NCI-H146 treated with DMSO at 0.1 percent for 48 hours (cell line): ENCODE measurements around the gene PTPRQ.
"Not testable (repeated sequence)": the region's sequence is repeated elsewhere in the genome, so short reads cannot be mapped to it uniquely, and the experiment has no call there.

Experiments
- DNase-seq: peaks from one replicate; lab custom pipeline; 2025; ENCODE audit not compliant: unreplicated experiment; lab: John Stamatoyannopoulos, UW

Gene PTPRQ

DNA sequence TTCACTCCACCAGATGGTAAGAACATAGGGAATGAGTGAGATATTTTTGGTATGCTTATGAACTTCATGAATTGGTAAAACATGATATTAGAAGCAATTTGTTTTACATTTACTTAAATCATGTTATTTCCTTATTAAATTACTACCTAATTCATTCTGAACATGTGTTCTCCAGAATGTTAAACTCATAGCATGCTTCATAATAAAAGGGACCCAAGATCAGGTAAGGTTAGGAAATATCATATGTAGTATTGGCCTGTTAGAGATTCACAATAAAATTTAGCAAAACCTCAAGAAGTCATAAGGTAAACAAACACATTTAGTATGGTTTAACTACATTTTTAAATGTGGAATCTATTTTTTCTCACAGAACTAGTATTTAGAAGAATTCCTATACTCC is 28.2 kb downstream of the PTPRQ start:
- DNase-seq: no peak

DNA sequence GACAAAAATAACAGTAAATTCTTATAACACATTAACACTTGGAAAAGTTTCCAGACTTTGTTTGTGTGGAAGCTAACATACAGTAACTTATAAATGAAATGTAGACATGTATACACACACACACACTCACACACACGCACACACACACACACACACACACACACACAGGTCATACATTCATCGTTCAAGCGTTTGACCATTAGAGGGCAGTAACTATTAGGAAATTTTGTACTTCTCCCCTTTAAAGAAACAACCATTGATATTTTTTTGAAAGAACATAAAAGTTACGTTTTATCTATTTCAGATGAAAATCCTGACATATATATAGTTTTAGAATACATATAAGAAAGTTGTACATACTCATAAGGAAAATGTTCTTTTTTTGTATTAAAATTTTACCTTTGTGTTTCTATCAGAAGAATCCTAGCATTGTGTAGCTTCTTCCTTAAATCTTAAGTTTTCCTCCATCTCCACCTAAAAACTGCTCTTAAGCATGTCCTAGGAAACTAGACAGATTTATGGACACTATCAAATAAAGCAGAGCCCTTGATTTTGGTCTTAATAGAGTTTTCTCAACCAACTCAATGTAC is 29.0 kb downstream of the PTPRQ start:
- DNase-seq: peak; percentile 58

DNA sequence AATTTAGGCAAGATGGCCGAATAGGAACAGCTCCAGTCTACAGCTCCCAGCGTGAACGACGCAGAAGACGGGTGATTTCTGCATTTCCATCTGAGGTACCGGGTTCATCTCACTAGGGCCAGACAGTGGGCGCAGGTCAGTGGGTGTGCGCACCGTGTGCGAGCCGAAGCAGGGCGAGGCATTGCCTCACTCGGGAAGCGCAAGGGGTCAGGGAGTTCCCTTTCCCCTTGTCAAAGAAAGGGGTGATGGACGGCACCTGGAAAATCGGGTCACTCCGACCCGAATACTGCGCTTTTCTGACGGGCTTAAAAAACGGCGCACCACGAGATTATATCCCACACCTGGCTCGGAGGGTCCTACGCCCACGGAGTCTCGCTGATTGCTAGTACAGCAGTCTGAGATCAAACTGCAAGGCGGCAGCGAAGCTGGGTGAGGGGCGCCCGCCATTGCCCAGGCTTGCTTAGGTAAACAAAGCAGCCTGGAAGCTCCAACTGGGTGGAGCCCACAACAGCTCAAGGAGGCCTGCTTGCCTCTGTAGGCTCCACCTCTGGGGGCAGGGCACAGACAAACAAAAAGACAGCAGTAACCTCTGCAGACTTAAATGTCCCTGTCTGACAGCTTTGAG is 33.6 kb downstream of the PTPRQ start:
- DNase-seq: not testable (repeated sequence)

DNA sequence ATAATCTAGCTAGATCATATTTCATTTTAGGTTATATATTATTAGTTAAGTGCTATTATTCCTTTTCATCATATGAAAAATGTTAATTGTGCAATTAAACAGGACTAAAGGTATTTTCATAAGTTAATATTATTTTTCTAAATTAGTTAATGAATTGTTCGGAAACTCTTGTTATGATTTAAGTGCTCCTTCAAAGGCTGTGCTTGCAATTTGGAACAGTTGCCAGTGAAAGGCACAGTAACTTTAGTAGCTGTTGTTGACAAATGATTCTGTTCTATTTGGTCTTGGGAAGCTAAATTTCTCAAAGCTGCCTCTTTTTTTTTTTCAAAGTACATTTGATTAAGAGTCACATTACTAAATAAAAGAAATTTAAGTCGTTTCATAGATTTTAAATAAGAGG is 40.7 kb downstream of the PTPRQ start:
- DNase-seq: no peak

DNA sequence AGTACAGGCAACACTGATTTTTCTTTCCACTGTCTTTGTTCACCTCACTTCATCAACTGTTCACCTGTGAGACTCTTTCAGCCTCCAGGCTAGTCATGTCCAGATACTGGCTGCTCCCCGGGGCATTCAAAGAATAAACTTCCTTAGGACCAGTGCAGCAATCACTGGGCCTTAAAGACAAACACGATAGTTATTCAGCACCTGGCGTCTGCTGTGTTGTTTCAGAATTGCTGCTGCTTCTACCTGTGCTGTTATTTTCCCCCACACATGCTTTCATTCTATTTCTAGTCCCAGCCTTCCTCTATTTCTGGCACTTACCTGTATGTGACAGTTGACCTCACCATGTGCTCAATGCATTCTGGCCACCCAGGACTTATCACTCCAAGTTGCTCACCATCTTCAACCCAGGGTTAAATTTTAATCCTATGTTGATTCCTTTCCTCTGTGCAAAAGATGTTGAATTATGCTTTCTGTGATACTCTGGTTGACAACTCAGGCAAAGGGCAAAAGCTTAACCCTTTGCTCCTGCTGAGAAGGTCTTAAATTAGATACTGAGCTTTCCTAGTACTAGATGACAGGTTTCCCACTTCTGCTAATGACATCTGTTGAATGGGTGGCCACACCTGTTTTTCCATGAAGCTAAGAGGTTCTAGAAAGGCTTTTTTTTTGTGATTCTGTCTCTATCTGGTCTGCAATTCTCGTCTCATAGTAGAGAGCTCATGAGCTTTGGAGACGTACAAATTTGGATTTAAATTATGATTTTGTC is 41.4 kb downstream of the PTPRQ start:
- peak; percentile 73 for DNase-seq

DNA sequence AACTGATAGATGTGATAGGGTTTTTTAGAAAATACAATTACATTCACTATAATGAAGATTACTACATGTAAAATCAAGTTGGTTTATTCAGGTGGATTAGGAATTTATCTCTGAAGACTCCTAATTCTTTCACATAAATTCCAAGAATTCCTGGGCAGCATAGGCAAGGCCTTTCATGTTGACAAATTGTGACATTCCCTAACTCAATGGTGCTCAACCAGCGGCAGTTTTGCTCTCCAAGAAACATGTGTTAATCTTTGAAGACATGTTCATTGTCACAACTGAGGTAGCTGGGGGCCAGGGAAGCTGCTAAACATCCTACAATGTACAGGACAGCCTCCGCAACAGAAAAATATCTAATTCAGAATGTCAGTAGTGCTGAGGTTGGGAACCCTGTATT is 46.3 kb downstream of the PTPRQ start:
- no peak for DNase-seq

DNA sequence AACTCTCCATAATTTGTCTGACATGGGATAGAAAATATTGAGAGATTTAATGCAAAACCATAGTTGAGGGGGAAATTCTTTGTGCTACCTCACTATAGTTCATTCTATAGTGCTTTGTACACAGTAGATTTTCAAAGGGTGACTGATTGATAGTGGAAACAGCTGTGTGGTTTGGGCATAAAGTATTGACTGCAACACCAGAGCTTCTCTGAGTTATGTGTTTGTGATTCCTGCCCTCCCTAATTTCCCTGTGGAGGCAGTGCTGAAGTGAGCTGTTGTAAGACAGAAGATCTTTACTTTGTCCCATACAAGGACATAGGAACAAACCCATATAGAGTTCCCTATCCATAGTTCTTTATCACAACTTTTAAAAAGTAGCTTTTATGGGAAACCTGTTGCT is 47.1 kb downstream of the PTPRQ start:
- DNase-seq: no peak

DNA sequence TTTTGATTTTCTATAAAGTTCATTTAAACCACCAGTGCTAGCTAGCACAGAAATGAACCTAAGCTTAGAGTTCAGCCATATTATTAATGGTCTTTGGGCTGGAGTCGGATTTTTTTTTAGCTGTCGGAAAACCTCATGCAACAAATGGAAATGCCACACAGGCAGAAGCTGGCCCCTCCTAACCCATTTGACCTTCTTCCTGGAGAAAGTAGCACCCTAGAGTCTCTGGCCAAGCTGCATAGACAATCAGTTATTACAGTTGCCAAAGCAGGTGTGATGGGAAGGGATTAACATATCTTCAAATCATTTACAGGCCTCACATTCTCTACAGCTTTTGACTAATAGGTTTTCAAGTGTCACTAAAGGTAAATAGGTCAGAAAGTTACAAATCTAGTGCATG is 49.4 kb downstream of the PTPRQ start:
- no peak for DNase-seq

DNA sequence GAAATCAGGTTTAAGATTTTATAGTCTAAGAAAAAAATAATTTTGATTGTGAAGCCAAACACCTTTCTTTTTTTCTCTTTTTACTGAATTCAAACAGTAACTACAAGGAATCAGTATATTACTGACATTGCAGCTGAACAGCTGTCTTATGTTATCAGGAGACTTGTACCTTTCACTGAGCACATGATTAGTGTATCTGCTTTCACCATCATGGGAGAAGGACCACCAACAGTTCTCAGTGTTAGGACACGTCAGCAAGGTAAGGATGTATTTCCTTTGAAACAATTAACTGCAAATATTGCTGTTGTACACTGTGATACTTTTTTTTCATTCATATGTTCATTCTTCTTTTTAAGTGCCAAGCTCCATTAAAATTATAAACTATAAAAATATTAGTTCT is 50.8 kb downstream of the PTPRQ start:
- DNase-seq: no peak

DNA sequence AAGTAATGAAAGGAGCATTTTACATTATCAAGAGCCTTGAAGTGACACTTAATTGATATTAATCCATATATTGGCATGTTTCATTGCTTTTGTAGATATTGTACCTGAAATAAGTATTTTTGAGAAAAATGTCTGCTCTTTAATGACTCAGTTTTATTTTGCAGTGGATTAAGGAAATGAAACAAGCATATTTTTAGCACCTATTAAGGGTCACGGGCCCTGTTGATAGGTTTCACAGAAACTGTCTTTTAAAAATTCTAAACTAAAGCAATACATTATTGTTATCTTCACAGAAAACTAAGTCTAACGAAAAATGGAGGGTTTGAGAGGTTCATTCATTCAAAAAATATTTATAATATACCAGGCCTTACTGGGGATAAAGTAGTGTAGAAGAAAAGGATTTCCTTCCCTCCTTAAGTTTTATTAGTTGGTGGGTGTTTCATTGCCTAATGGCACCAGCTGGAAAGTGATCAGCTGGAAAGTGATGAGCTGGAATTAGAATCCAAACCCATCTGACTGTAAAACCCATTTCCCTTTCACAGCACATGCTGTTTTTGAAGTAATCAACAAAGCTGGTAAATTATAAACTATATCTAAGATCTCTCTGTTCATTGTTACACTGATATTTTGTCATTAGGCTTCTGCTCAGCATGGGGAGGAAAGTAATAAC is 54.2 kb downstream of the PTPRQ start:
- no peak for DNase-seq

DNA sequence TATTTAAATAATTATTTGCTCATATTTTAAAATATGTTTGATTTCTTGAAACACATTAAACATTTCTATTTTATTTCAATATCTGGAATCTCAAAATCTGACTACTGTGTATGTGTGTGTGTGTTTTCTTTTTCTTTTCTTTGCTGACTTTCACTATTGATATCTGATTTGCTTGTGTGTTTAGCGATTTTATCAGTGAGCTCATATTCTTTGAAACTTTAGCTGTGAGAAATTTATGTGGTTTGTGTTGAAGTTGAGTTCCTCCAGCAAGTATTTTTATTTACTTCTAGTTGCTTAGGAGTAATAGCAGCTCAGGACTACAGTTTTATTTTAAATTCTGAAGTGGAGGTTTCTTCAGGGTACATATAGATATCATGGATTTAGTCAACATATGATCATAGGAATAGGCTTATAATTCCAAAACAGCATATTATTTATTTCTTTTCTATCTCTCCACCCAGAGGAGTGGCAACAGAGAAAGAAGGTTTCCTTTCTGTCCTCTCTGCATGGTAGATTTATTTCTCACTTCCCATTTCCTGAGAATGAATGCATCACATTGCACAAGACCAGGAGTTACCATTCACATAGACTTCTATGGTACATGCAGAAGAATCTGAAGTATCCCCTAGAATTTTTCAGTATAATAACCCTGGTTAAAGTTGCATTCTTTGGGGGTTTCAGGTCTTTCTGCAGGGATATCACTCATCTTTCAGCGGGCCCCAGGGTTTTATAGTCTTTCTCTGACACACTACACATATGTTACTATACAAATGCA is 60.5 kb downstream of the PTPRQ start:
- DNase-seq: no peak

DNA sequence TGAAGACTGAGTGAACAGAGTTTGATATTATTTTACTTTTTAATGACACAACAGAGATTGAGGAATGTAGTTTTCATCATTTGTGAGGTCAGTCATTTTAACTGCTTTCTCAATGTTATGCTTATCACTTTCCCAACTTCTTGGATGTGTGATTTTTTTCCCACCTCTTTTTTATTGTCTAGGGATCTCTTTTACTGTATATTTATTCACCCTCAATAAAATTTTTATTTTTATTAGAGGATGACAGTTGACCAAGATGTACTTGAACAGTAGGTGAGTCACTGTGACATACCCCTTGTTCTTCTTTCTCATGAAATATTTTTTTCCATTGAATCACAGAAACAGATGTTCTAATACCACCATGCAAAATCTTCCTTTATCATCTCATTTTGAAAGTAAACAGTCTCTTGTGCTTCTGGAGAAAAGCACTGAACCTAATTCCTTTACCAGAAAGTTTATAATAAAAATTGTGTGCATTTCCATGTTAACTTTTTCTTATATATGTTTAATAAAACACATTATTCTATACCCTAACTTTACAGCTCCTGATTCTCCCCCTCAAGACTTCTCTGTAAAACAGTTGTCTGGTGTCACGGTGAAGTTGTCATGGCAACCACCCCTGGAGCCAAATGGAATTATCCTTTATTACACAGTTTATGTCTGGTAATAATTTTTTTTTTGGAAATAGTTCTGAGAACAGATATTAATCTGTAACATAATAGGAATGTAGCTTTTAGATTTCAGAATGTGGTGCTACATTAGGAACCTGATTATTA is 65.9 kb downstream of the PTPRQ start:
- no peak for DNase-seq

DNA sequence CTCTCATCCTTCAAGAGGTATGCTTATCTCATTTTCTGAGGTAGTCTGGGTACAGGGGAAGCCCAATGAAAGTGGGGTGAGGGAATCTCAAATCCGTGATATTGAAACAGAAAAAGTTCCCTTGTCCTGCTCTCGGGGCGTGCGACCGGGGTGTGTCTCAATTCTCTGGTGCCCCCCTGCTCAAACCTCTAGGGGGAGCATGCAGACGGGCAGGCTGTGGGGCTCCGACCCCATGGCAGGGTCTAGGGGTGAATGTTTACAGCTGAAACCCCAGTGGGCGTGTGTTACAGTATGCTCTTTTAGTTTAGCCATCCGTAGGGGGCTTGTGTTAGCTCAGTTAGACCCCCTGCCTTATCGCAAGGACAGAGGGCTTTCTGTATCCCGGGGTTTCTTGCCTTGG is 68.7 kb downstream of the PTPRQ start:
- no peak for DNase-seq

DNA sequence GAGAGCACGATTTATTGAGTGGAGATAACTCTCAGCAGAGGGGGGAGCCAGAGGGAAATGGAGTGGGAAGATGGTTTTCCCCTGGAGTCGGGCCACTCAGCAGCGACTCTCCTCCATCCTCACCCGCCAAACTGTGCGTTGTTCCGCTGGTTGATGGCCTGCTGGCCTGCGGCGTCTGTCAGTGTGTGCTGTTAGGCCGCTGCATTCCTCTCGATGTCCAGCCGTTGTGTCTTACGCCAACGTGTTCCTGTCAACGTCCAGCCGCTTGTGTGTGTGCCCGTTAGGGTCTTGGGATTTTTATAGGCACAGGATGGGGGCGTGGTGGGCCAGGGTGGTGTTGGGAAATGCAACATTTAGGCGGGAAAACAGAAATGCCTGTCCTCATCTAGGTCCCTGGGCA is 69.2 kb downstream of the PTPRQ start:
- no peak for DNase-seq

DNA sequence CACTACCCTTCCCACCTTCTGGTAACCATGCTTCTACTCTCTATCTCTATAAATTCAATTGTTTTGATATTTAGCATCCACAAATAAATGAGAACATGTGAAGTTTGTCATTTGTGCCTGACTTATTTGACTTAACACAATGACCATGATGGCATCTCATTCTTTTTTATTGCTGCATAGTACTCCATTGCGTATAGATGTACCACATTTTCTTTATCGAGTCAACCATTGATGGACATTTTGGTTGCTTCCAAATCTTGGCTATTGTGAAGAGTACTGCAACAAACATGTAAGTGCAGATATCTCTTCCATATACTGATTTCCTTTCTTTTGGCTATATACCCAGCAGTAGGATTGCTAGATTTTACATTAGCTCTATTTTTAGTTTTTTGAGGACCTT is 73.6 kb downstream of the PTPRQ start:
- DNase-seq: no peak

DNA sequence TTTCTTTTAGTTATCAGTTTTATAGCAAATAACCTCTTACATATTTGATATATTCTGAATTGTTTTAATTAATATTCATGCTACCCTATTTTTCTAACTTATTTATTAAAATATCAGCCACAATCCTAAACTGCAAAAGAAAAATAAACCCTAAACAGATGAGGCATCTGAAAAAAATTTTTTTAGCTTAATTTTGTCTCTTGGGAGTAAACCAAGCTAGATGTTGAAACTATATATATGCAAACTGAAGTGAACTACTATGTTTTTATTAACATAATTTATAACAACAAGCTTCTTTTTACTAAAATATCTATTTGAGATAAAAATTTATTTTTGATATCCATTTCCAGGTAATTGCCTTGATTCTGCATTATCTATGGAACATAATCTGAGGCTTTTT is 87.6 kb downstream of the PTPRQ start:
- DNase-seq: no peak

DNA sequence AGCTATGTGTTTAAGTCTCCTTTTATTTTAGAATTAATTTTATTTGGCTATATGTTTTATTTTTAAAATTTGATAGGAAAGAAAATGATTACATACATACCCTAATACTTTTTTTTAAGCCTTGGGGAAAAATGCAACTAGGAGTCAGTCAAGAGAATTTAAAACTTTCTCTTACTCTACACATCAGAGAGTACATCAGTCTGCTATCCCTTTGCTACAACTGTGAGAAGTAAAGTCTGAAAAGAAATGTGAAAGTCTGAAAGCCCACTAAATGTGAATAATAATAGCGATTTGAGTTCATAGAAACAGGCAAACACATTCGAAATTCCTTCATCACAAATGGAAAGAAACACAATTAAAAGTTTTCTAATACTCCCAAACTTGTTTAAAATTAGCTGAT is 95.0 kb downstream of the PTPRQ start:
- no peak for DNase-seq

DNA sequence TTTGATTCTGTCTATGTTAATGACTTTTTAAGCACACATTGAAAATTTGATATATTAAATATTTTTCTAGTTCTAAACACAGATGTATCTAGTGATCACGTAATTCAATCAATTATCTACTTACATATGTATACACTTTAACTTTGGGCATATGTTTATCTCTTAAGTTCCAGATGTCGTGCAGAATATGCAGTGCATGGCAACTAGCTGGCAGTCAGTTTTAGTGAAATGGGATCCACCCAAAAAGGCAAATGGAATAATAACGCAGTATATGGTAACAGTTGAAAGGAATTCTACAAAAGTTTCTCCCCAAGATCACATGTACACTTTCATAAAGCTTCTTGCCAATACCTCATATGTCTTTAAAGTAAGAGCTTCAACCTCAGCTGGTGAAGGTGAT is 105.3 kb downstream of the PTPRQ start:
- DNase-seq: no peak

DNA sequence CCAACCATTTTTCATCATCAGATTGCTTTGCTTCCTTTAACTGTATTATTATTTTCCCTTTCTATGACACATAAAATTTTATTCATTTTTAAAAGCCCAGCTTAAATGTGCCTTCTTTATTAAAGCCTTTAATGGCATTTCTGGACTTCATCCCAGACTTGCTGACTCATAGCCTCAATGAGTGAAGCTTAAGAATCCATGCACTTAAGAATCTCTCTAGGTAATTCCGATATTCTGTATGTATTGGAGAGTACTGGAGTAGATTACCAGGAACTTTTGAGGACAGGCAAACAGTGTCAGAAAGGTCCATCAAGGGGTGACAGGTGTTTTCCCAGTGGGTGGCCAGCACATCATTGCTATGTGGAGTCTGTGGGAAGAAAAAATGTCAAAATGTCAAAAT is 107.9 kb downstream of the PTPRQ start:
- no peak for DNase-seq

DNA sequence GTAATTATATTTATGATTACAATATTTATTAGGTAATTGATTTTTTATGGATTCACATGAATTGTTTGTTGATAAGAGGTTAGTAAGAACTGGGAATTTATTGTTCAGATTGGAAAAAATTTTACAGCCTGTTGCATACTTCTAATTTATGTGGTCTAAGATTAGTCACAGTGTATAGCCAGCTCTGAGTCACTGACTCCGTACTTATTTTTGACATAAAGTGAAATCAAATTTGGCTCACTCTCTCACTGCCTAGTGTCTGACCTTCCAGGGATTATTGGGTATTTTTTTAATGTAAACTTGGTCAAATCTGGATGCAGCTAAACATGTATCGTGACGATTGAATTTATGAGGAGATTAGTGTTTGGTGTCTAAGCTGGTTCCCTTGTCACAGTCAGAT is 109.3 kb downstream of the PTPRQ start:
- no peak for DNase-seq

DNA sequence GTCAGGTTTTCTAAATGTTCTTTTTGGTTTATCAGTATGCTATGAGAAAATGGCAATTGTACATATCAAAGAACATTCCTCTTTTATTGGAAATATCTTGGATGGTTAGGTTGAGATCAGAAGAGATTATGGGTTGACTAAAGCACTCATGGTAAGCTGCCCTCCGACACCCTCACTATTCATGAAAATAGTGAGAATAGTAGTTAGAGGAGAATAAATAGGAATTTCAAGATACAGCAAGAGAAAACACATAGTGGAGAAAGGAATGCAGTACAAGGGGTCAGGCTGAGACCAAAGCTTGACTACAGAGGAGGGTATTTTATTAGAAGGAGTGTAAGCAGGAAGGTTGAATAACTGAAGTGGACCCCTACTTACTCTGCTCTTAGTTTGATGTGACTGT is 112.5 kb downstream of the PTPRQ start:
- DNase-seq: no peak
